Measurements from ENCODE around the gene C11orf21. TPM values are rescaled to one million over a fixed set of nuclear protein-coding genes. Genes with fewer than 3 reads are reported as not detected.

The C11orf21 gene
- polyA plus RNA-seq, 1 of the 3 experiments (the other 2 are of a cell fraction) = 0.03 TPM

GRCh38 chr11:2268729-2269600, 32.8 kb downstream of the C11orf21 start (continued):
- TF ChIP-seq CHD2 (IDR thresholded peaks at IDR 0.05; ENCODE audit: low read length, partially characterized antibody) = no peak
- TF ChIP-seq RXRA (IDR thresholded peaks at IDR 0.05; ENCODE audit: borderline replicate concordance, low read depth) = no peak
- TF ChIP-seq, protein P1, sequence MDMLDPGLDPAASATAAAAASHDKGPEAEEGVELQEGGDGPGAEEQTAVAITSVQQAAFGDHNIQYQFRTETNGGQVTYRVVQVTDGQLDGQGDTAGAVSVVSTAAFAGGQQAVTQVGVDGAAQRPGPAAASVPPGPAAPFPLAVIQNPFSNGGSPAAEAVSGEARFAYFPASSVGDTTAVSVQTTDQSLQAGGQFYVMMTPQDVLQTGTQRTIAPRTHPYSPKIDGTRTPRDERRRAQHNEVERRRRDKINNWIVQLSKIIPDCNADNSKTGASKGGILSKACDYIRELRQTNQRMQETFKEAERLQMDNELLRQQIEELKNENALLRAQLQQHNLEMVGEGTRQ (IDR thresholded peaks at IDR 0.05; ENCODE audit: borderline replicate concordance, low read depth, low read length) = no peak
- no peak for TF ChIP-seq CTCF (IDR thresholded peaks at IDR 0.05)
- no peak for TF ChIP-seq NFIC (IDR thresholded peaks at IDR 0.05; ENCODE audit: borderline replicate concordance)

GRCh38 chr11:2267851-2268728, 33.6 kb downstream of the C11orf21 start:
- Histone ChIP-seq H3K9me2 (no peaks in the 10 kb centered on the region), H3K4me3 (ENCODE audit: low read depth in 2 of 2, low read length in 1 of 2) (no peak overlapping the region), H2AFZ (ENCODE audit: low read depth) (no peak overlapping the region), H3K4me1 (ENCODE audit: control insufficient read depth in 1 of 2, insufficient read depth in 2 of 2, low read depth in 1 of 2, low read length in 1 of 2) (no peaks in the 10 kb centered on the region), H4K20me1 (ENCODE audit: insufficient read depth) (no peaks in the 10 kb centered on the region), H3K9me3 (no peaks in the 10 kb centered on the region), H3K36me3 (replicated peaks in 1 of 2; ENCODE audit: control insufficient read depth in 1 of 2, insufficient read depth in 2 of 2, low read length in 1 of 2) (no peaks in the 10 kb centered on the region), H3K9ac (no peak overlapping the region), H3K79me2 (ENCODE audit: insufficient read depth) (no peaks in the 10 kb centered on the region), H3F3A (replicated peaks; ENCODE audit: insufficient read depth) (no peaks in the 10 kb centered on the region), H3K4me2 (no peak overlapping the region), H3K27ac (ENCODE audit: low read depth in 2 of 2, low read length in 1 of 2) (no peak overlapping the region), H3K27me3 (ENCODE audit: insufficient read depth) (peaks cover 16% of the 10 kb centered on the region)
- no peak for DNase-seq
- WGBS (ENCODE audit: low lambda C conversion rate) = 60% methylated on average over 8 of the region's 26 CpGs
- CTCF ChIA-PET = interaction anchor here (1.1 to 2.2 kb wide), 4 partner anchors 37 to 153 kb away, joined by 3 to 8 read pairs (median 5); no protein-coding TSS in a partner anchor
- POLR2A ChIA-PET = no interaction called here
- TF ChIP-seq FOSL2 (IDR thresholded peaks at IDR 0.05; ENCODE audit: borderline replicate concordance, low read depth) (no peak), NFIC (IDR thresholded peaks at IDR 0.05; ENCODE audit: borderline replicate concordance) (no peak), TAF1 (IDR thresholded peaks at IDR 0.05; ENCODE audit: borderline replicate concordance, low read depth, low read length) (no peak), RFX5 (IDR thresholded peaks at IDR 0.05; ENCODE audit: low read length) (no peak), CHD2 (IDR thresholded peaks at IDR 0.05; ENCODE audit: low read length, partially characterized antibody) (no peak), YY1 (IDR thresholded peaks at IDR 0.05; ENCODE audit: low read depth) (no peak), SMC3 (IDR thresholded peaks at IDR 0.05; ENCODE audit: low read depth, low read length) (no peak), SIN3A (IDR thresholded peaks at IDR 0.05; ENCODE audit: borderline replicate concordance, low read depth, low read length) (no peak), RCOR1 (IDR thresholded peaks at IDR 0.05; ENCODE audit: low read length) (no peak), MXI1 (IDR thresholded peaks at IDR 0.05; ENCODE audit: low read depth, low read length) (no peak), JUND (IDR thresholded peaks at IDR 0.05) (no peak), GATA2 (CRISPR knock-in tag; IDR thresholded peaks at IDR 0.05) (no peak), EZH2phosphoT487 (IDR thresholded peaks at IDR 0.05; ENCODE audit: borderline replicate concordance, low read depth) (no peak), NRF1 (IDR thresholded peaks at IDR 0.05; ENCODE audit: low read depth, low read length) (no peak)
- TF ChIP-seq, protein P2, sequence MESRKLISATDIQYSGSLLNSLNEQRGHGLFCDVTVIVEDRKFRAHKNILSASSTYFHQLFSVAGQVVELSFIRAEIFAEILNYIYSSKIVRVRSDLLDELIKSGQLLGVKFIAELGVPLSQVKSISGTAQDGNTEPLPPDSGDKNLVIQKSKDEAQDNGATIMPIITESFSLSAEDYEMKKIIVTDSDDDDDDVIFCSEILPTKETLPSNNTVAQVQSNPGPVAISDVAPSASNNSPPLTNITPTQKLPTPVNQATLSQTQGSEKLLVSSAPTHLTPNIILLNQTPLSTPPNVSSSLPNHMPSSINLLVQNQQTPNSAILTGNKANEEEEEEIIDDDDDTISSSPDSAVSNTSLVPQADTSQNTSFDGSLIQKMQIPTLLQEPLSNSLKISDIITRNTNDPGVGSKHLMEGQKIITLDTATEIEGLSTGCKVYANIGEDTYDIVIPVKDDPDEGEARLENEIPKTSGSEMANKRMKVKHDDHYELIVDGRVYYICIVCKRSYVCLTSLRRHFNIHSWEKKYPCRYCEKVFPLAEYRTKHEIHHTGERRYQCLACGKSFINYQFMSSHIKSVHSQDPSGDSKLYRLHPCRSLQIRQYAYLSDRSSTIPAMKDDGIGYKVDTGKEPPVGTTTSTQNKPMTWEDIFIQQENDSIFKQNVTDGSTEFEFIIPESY (IDR thresholded peaks at IDR 0.05; ENCODE audit: borderline replicate concordance, low read depth) = no peak
